CD4-positive, alpha-beta T cell treated with Interleukin-15 for 1 hour (primary cell): ENCODE results near the gene SCYL2.
"Not testable (repeated sequence)": the region's sequence is repeated elsewhere in the genome, so short reads cannot be mapped to it uniquely, and the experiment has no call there.

Experiments used
- DNase-seq: peaks from one replicate; pipeline ENCODE4 v3.0.0-alpha.2; 2020

The SCYL2 gene

GRCh38 chr12:100265732-100266584 lies 1.0 kb upstream of the SCYL2 start:
- no peak for DNase-seq

GRCh38 chr12:100266585-100266834 lies 467 bp upstream of the SCYL2 start:
- no peak for DNase-seq

- DNase-seq: no peak
Measured at GRCh38 chr12:100267603-100268281, 765 bp downstream of the SCYL2 start.

- DNase-seq: no peak
Measured at GRCh38 chr12:100268835-100269564, 2.0 kb downstream of the SCYL2 start.

- no peak for DNase-seq
Measured at GRCh38 chr12:100273782-100274181, 6.8 kb downstream of the SCYL2 start.

GRCh38 chr12:100274291-100274690 lies 7.3 kb downstream of the SCYL2 start:
- no peak for DNase-seq

GRCh38 chr12:100279159-100279558 lies 12.2 kb downstream of the SCYL2 start:
- no peak for DNase-seq

GRCh38 chr12:100279607-100280244 lies 12.7 kb downstream of the SCYL2 start:
- no peak for DNase-seq

GRCh38 chr12:100284556-100284955 lies 17.6 kb downstream of the SCYL2 start:
- not testable (repeated sequence) for DNase-seq

- DNase-seq: no peak
Measured at GRCh38 chr12:100289038-100289437, 22.1 kb downstream of the SCYL2 start.

- DNase-seq: no peak
Measured at GRCh38 chr12:100290016-100290415, 23.0 kb downstream of the SCYL2 start.

GRCh38 chr12:100293017-100293416 lies 26.0 kb downstream of the SCYL2 start:
- DNase-seq: no peak

GRCh38 chr12:100294366-100294765 lies 27.4 kb downstream of the SCYL2 start:
- DNase-seq: not testable (repeated sequence)

GRCh38 chr12:100295764-100296555 lies 29.0 kb downstream of the SCYL2 start:
- no peak for DNase-seq

GRCh38 chr12:100302081-100302480 lies 35.1 kb downstream of the SCYL2 start:
- no peak for DNase-seq

GRCh38 chr12:100303831-100304230 lies 36.9 kb downstream of the SCYL2 start:
- DNase-seq: no peak

GRCh38 chr12:100304334-100304733 lies 37.4 kb downstream of the SCYL2 start:
- DNase-seq: not testable (repeated sequence)

- DNase-seq: not testable (repeated sequence)
Measured at GRCh38 chr12:100308138-100308537, 41.2 kb downstream of the SCYL2 start.

- no peak for DNase-seq
Measured at GRCh38 chr12:100311317-100311716, 44.3 kb downstream of the SCYL2 start.

- DNase-seq: no peak
Measured at GRCh38 chr12:100317371-100317770, 50.4 kb downstream of the SCYL2 start.

- no peak for DNase-seq
Measured at GRCh38 chr12:100324498-100324897, 57.5 kb downstream of the SCYL2 start.

- DNase-seq: no peak
Measured at GRCh38 chr12:100326208-100326607, 59.2 kb downstream of the SCYL2 start.

GRCh38 chr12:100329800-100330199 lies 62.8 kb downstream of the SCYL2 start:
- DNase-seq: no peak
